ENCODE measurements around the gene SLC6A5. TPM values are rescaled to one million over a fixed set of nuclear protein-coding genes. Genes with fewer than 3 reads are reported as not detected.

SLC6A5 gene
- total RNA-seq, 1 donor from 2014 or later = not detected

Other genes starting within 250 kb of the SLC6A5 start
- gene HTATIP2, start 235.9 kb upstream of the SLC6A5 start, total RNA-seq = 35.1 TPM
- 17.7 TPM for gene PRMT3, start 211.9 kb upstream of the SLC6A5 start, total RNA-seq
- 0.49 TPM for gene NELL1, start 70.0 kb downstream of the SLC6A5 start, total RNA-seq

Data from vagina (tissue), 1 donor.